Activated B cell treated with CpG ODN at 0.5 μM for 24 hours (primary cell): ENCODE data around the gene ABCG2. TPM values are rescaled to one million over a fixed set of nuclear protein-coding genes. Genes with fewer than 3 reads are reported as not detected.

Source experiments
- ATAC-seq: fragments of 200-7000 bp; cut with Tn5 transposase; one replicate; pipeline ENCODE4 v1.10.0; 2021; ENCODE audit warnings: low read depth, mild to moderate bottlenecking, moderate library complexity
- CTCF ChIA-PET: fragments of 350-600 bp; sonication (Branson Sonifier 250); formaldehyde crosslinking; loops from one replicate; lab custom pipeline; 2021; ENCODE audit warnings: antibody characterized with exemption; lab: Charles Lee
- POLR2A ChIA-PET: fragments of 350-600 bp; sonication (Branson Sonifier 250); formaldehyde crosslinking; loops from one replicate; lab custom pipeline; 2021; ENCODE audit warnings: antibody characterized with exemption; lab: Charles Lee
- DNase-seq: peaks from one replicate; pipeline ENCODE4 v3.0.0; 2022
- H3K27ac Mint-ChIP-seq: one replicate; pipeline ENCODE4 v1.8.0; 2020; ENCODE audit warnings: mixed read lengths
- H3K27me3 Mint-ChIP-seq: one replicate; pipeline ENCODE4 v1.8.0; 2021; ENCODE audit warnings: mixed read lengths
- H3K36me3 Mint-ChIP-seq: one replicate; pipeline ENCODE4 v1.8.0; 2021; ENCODE audit warnings: low read depth, mixed read lengths
- H3K4me1 Mint-ChIP-seq: one replicate; pipeline ENCODE4 v1.8.0; 2021; ENCODE audit warnings: mixed read lengths
- H3K4me3 Mint-ChIP-seq: one replicate; pipeline ENCODE4 v1.8.0; 2020; ENCODE audit warnings: mild to moderate bottlenecking, mixed read lengths
- H3K9me3 Mint-ChIP-seq: one replicate; pipeline ENCODE4 v1.8.0; 2020; ENCODE audit warnings: mixed read lengths
- CTCF ChIP-seq: fragments of 200-600 bp; IDR thresholded peaks from one replicate; pipeline ENCODE4 v1.8.0; 2022; ENCODE audit warnings: antibody characterized with exemption, mild to moderate bottlenecking
- intact Hi-C: fragments of 100-400 bp; cut with micrococcal nuclease; formaldehyde crosslinking; loops from one replicate; pipeline ENCODE4 v1.15.1; 2024
- total RNA-seq: library from RNA; stranded (reverse); gene quantifications from 2 replicates; pipeline ENCODE4 v1.2.3, GENCODE V29; 2022

Gene ABCG2
- total RNA-seq, 1 donor from 2014 or later = 0.13 TPM

- DNase-seq (no peak), ATAC-seq (no peak)
- intact Hi-C loops = no loop called here
- CTCF ChIA-PET = no interaction called here
- Mint-ChIP-seq H3K4me1 (no peaks in the 10 kb centered on the region), H3K27me3 (peaks cover 3% of the 10 kb centered on the region), H3K36me3 (no peaks in the 10 kb centered on the region), H3K9me3 (no peaks in the 10 kb centered on the region), H3K4me3 (no peak overlapping the region), H3K27ac (no peak overlapping the region)
- TF ChIP-seq CTCF = no peak
- POLR2A ChIA-PET = no interaction called here
These were observed 31.6 kb upstream of the ABCG2 start for GRCh38 chr4:88189881-88190585.

- ChIA-PET CTCF (interaction anchor here (0.9 kb wide), 1 partner anchor 22 kb away, joined by 3 read pairs; no protein-coding TSS in a partner anchor), POLR2A (no interaction called here)
- DNase-seq (no peak), ATAC-seq (no peak)
- Mint-ChIP-seq H3K27me3 (peaks cover 3% of the 10 kb centered on the region), H3K9me3 (no peaks in the 10 kb centered on the region), H3K4me1 (no peaks in the 10 kb centered on the region), H3K27ac (no peak overlapping the region), H3K36me3 (no peaks in the 10 kb centered on the region), H3K4me3 (no peak overlapping the region)
- no peak for TF ChIP-seq CTCF
- intact Hi-C loops = no loop called here
These were observed 30.9 kb upstream of the ABCG2 start for GRCh38 chr4:88189418-88189738.

- POLR2A ChIA-PET = no interaction called here
- H3K27ac Mint-ChIP-seq = no peak overlapping the region
- CTCF ChIA-PET = interaction anchor here (0.9 kb wide), 1 partner anchor 23 kb away, joined by 3 read pairs; no protein-coding TSS in a partner anchor
- ATAC-seq (no peak), DNase-seq (no peak)
- H3K4me3 Mint-ChIP-seq = no peak overlapping the region
- TF ChIP-seq CTCF = no peak
- peaks cover 3% of the 10 kb centered on the region for H3K27me3 Mint-ChIP-seq
- no peaks in the 10 kb centered on the region for H3K9me3 Mint-ChIP-seq
- H3K4me1 Mint-ChIP-seq = no peaks in the 10 kb centered on the region
- no peaks in the 10 kb centered on the region for H3K36me3 Mint-ChIP-seq
- intact Hi-C loops = no loop called here
These were observed 30.4 kb upstream of the ABCG2 start for GRCh38 chr4:88188738-88189417.

GRCh38 chr4:88187766-88188165, 29.3 kb upstream of the ABCG2 start:
- no peaks in the 10 kb centered on the region for H3K36me3 Mint-ChIP-seq
- no peak for TF ChIP-seq CTCF
- ATAC-seq = no peak
- peaks cover 3% of the 10 kb centered on the region for H3K27me3 Mint-ChIP-seq
- no peaks in the 10 kb centered on the region for H3K9me3 Mint-ChIP-seq
- ChIA-PET POLR2A (no interaction called here), CTCF (no interaction called here)
- H3K4me1 Mint-ChIP-seq = no peaks in the 10 kb centered on the region
- no peak overlapping the region for H3K4me3 Mint-ChIP-seq
- DNase-seq = no peak
- intact Hi-C loops = no loop called here
- no peak overlapping the region for H3K27ac Mint-ChIP-seq

- DNase-seq = no peak
- ChIA-PET POLR2A (no interaction called here), CTCF (no interaction called here)
- ATAC-seq = no peak
- intact Hi-C loops = no loop called here
- H3K4me1 Mint-ChIP-seq = no peaks in the 10 kb centered on the region
- H3K27me3 Mint-ChIP-seq = peaks cover 3% of the 10 kb centered on the region
- H3K36me3 Mint-ChIP-seq = no peaks in the 10 kb centered on the region
- H3K27ac Mint-ChIP-seq = no peak overlapping the region
- no peaks in the 10 kb centered on the region for H3K9me3 Mint-ChIP-seq
- no peak overlapping the region for H3K4me3 Mint-ChIP-seq
- no peak for TF ChIP-seq CTCF
These were observed 27.5 kb upstream of the ABCG2 start for GRCh38 chr4:88185906-88186305.
